AG08395 (cell line): ENCODE results near the gene MAPK12.
A peak's percentile ranks its signal among the peaks of the same experiment; 100 is the strongest.

Experiments
- DNase-seq: peaks from one replicate; pipeline ENCODE4 v3.0.0; 2012; ENCODE audit warnings: mixed read lengths, low spot score

Gene MAPK12

DNA sequence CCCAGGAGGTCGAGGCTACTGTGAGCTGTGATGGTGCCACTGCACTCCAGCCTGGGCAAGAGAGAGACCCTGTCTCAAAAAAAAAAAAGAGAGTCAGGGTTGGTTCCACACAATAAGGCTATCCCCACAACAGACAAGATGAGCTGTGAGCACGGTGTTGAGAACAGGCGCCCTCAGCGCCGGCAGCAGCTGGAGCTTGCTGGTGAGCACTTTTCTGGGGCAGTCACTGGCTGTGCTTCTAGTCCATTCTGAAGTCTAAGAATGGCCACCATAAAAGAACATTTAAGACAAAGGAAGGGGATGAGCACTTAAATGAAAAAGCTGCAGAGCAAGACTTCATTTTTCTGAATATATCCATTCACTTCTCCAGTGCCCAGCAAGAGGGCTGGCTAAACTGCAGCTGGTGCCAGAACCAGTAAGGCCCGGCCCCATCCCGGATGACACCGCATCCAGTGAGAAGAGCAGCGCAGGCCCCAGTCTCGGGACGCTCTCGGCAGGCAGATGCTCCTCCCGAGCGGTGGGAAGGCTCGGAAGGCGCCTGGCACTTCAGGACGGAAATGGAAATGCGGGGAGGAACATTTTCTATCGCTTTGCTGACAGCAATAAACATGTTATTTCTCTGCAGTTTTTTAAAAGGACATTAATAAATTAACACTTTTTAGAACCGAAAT, 28.9 kb downstream of the MAPK12 start:
- DNase-seq: no peak

- DNase-seq: no peak
Observed at GRCh38 chr22:50229370-50229769, 32.1 kb downstream of the MAPK12 start.

- DNase-seq: no peak
Observed at GRCh38 chr22:50228366-50228765, 33.1 kb downstream of the MAPK12 start.

- no peak for DNase-seq
Observed at GRCh38 chr22:50227579-50228215, 33.8 kb downstream of the MAPK12 start.

DNA sequence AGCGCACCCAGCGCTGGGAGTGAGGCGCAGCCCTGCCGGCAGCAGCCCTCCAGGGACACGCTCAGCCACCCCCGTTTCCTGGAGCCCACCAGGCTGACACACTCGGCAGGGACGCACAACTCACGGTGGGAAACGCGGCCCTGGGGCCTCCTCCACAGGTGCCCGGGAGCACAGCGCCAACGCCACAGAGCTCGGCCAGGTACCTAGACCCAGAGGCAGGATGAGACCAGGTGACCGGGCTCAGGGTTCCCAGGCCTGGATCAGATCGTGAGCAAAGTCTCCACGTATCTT, 34.7 kb downstream of the MAPK12 start:
- no peak for DNase-seq

GRCh38 chr22:50226063-50226874, 35.2 kb downstream of the MAPK12 start:
- no peak for DNase-seq

DNA sequence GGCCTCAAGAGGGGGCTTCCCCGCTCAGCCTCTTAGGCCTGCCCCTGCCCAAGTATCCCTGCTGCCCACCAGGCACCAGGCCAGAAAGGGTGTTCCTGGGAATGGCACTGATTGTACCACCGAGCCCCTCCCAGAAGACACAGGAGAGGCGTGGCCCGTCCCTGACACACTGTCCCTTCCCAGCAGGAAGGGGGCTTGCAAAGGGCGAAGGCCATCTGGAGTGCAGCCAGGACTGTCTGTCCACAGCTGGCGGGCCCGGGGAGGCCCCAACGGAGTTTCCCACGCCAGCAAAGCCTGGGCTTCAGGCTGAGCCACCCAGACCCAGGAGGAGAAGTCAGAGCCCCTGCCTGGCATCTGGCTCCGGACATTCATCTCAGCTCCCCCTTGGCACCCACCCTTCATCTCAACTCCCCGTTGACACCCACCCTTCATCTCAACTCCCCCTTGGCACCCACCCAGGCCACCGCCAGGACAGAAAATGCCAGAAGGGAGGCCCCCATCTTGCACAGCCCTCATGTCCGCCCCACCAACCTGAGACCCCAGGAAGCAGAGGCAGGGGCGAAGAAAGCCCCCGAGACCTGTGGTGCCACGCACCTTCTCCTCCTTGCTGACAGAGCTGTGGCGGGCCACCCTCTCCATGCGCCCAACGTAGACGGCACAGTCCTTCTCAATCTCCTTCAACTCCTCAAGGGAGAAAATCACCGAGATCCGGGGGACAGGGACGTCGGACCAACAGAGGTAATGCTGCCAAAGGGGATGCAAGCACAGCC, 36.1 kb downstream of the MAPK12 start:
- no peak for DNase-seq

GRCh38 chr22:50224071-50224470, 37.4 kb downstream of the MAPK12 start:
- no peak for DNase-seq

DNA sequence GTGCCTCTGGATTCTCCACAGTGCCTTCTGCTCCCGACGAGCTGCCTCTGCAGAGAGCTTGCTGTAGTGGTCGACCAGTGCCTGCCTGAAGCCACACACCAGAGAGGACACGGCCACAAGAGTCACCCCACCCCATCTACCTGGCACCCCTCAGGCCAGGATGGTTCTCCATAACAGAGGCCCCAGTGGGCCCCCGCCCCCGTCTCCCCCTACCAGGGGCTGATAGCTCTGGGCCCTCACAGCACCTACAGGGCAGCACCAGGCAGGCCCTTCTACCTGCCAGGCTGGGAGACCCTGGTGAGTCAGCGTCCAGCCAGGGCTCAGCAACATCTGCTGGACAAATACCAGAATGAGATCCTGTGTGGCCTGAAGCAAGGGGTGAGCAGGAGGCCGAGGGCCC, 39.0 kb downstream of the MAPK12 start:
- DNase-seq: no peak

- no peak for DNase-seq
Observed at GRCh38 chr22:50221410-50222300, 39.8 kb downstream of the MAPK12 start.

DNA sequence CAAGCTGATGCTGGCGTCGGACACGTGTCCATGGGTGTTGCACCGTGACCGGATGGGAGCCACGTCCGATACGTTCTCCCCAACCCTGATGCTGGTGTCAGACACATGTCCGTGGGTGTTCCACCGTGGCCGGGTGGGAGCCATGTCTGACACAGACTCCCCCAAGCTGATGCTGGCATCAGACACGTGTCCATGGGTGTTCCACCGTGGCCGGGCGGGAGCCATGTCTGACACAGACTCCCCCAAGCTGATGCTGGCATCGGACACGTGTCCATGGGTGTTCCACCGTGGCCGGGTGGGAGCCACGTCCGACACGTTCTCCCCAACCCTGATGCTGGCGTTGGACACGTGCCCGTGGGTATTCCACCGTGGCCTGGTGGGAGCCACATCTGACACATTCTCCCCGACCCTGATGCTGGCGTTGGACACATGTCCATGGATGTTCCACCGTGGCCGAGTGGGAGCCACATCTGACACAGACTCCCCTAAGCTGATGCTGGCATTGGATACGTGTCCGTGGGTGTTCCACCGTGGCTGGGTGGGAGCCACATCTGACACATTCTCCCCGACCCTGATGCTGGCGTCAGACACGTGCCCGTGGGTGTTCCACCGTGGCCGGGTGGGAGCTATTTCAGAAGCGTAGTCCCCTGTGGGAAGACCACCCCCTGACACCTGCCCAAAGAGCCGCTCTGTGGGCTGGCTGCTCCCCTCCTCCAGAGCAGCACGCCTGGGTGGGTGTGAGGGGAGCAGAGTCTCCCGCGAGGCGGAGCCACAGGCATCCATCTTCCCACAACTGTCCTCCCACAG, 40.7 kb downstream of the MAPK12 start:
- DNase-seq: no peak

DNA sequence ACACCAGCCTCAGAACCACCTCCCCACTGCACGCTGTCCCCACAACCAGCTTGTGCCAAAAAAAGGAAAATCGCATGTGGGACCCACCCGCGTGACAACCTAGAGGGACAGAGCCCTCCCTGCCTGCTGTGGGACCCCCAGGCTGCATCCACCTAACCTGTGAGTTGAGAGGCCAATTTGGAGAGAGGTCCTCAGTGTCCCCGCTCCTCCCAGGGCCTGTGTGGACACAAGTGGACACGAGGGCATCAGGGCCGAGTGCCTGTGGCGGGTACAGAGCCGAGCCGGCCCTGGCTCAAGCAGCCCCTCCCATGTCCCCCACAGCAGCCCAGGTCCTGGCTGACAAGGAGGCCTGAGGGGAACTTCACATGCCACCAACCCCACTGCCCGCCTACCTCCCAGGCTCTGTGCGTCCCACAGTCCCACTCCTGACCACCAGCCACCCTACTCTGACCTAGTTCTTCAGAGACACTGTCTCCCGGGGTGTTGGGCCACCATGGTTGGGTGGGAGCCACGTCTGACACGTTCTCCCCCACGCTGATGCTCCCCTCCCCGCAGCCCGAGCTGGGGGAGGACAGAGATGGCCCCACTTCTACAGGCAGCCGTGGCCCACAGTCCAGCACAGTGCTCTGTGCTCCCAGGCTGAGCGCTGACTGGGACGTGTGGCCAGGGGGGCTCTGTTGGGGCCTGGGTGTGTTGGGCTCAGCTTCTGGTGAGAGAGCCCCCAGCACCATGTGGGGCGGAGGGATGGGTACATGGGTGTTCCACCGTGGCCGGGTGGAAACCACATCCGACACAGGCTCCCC, 41.5 kb downstream of the MAPK12 start:
- DNase-seq: no peak

DNA sequence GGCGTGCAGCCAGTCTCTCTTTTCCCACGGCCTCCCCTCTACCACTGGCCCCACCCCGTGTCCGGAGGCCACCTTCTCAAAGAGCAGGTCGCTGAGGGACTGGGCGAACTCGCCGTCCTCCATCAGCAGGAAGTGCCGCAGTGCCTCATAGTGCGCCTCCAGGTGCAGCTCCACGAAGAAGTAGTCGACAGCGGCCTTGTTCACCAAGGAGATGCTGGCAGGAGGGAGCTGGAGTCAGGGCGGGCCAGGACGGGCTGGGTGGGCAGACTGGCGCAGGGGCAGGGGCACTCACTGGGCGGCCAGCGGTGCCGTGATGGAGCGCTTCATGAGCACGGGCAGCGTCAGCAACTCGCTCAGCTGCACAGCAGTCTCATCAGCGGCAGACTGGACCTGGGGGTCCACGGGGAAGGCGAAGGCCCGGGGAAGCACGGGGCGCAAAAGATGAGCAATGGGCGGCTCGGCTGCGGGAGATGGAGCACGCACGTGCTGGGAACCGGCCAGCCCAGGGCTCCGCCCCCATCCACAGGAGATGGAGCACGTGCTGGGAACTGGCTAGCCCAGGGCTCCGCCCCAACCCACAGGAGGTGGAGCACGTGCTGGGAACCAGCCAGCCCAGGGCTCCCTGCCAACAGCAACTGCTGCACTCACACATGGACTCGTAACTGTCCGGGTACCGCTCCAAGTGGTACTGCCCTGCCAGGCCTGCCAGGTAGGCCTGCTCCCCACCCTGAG, 42.3 kb downstream of the MAPK12 start:
- peak; percentile 88 for DNase-seq

DNA sequence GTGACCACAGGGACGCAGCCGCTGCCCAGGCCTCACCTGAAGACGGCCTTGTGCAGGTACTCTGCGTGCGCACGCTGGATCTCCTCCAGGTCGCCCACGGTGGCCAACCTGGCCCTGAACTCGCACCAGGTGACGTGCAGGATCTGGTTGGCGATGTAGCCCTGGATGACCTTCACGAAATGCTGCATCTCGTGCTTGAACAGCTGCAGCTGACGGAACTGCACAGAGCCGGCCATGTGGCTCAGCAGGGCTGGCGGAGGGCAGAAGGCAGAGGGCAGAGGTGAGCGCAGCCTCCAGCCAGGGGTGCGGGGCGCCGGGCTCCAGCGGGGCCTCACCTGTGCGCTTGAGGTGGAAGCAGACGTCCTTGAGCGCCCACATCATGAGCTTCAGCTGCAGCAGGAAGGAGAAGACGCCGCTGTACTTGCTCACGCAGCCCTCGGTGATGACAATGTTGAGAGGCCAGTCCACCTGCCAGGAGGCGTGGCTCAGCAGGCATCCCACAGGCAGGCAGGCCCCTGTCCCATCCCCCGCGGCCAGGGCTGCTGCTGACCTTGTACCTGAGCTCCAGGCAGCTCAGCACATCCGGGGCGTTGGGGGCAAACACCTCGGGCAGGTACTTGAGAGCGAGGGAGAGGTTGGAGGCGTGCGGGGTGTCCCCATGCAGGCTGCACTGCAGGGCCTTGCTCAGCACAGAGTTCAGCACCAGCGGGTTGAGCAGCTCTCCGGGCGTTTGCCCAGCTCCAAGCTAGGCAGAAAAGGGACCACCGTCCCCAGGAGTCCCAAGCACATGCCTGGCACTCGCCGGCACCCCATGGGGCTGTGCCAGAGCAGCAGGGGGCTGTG, 43.1 kb downstream of the MAPK12 start:
- DNase-seq: no peak

DNA sequence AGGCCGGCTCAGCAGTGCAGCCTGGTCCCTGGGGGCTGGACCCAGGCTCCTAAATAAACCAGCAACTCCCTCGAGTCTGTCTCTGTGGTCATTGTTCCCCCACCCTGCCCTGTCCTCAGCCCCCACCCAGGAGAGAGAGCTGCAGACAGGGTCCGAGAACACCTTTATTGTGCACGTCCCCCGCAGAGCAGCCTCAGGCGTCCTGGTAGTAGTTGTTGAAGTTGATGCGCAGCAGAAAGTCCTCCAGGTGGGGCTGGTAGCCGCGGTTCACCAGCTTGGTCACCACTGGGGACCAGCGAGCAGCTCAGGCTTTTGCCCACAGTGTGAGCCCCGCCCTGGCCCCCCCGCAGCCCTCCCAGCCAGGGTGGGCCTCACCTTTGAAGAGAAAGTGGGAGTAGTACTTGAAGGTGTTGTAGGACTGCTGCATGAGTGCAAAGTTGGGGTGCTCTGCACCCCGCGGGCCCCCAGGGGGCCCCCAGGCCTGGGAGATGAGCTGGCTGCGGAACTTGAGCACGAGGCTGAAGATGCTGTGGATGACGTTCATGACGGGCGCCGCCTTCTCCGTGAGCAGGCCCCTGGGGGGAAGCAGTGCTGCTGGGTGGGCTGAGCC, 43.8 kb downstream of the MAPK12 start:
- DNase-seq: no peak

DNA sequence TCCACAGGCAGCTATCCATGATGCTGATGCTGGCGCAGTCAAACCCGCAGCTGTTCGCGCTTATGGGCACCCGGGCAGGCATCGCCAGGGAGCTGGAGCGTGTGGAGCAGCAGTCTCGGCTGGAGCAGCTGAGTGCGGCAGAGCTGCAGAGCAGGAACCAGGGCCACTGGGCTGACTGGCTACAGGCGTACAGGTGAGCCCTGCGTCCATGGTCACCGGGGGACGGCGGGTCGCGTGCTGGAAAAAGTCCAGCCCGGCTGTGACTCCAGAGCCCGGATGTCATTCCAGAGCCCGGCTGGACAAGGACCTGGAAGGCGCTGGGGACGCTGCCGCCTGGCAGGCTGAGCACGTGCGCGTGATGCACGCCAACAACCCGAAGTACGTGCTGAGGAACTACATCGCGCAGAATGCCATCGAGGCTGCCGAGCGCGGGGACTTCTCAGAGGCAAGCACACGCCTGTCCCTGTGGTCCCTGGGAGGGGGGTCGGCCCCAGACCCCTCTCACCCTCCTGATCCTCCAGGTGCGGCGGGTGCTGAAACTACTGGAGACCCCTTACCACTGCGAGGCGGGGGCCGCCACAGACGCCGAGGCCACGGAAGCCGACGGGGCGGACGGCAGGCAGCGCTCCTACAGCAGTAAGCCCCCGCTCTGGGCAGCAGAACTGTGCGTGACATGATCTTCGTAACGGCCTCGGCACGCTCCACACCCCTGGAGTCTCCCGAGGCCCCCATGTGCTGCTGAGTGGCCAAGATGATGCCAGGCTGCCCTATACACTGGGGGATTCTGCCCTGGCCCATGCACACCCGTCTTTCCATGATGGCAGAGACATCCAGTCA, 44.6 kb downstream of the MAPK12 start:
- DNase-seq: no peak
